ENCODE results near the gene TBATA.
A peak's percentile ranks its signal among the peaks of the same experiment; 100 is the strongest.

The TBATA gene

DNA sequence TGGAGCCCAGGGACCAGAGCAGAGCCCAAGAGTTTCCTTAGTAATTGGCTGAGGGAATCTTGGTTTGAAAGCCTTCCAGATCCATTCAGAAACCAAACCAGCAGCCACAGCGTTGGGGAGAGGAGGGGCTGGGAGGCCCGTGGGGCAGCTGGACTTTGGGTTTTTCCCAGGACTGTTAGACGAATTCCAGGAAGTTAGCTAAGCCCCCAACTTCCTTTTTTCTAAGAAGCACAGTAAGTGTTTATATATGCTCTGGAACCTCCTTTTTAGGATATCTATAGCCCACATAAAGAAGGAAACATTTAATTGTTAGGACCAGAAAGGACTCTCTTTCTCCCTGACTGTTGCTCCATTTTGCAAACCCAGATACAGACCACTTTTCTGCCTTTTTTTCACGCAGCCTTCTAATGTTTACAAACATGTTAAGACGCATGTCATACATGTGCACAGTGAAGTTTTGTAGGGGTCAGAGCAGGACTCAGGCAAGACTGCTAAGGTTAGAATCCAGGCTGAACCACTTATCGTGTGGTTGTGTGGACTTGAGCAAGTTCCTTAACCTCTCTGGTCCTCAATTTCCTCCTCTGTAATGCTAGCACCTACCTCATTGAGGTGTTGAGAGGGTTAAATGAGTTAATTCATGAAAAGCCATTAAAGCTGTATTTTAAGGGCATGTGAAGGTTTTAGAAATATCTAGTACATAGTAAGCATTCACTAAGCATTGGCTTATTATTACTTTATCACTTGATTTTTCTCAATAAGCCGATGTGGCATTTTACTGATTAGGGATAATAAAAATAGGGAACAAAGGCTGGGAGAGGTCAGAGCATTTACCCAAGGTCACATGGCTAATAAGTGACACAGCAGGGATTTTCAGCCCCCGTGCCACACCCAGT is 42.4 kb downstream of the TBATA start:
- DNase-seq: no peak

GRCh38 chr10:70740406-70741288 is 44.5 kb downstream of the TBATA start:
- DNase-seq: no peak

DNA sequence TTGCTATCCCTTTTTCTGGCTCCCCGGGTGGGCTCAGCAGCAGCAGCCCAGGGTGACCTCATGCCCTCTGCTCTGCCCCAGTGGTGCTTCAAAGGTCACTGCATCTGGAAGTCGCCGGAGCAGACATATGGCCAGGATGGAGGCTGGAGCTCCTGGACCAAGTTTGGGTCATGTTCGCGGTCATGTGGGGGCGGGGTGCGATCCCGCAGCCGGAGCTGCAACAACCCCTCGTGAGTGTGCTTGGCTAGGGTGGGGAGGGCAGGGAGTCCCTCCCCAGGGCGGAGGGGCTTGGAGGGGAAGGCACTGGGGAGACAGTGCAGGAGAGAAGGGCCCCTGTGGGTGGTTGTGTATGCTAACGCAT is 46.4 kb downstream of the TBATA start:
- DNase-seq: no peak

DNA sequence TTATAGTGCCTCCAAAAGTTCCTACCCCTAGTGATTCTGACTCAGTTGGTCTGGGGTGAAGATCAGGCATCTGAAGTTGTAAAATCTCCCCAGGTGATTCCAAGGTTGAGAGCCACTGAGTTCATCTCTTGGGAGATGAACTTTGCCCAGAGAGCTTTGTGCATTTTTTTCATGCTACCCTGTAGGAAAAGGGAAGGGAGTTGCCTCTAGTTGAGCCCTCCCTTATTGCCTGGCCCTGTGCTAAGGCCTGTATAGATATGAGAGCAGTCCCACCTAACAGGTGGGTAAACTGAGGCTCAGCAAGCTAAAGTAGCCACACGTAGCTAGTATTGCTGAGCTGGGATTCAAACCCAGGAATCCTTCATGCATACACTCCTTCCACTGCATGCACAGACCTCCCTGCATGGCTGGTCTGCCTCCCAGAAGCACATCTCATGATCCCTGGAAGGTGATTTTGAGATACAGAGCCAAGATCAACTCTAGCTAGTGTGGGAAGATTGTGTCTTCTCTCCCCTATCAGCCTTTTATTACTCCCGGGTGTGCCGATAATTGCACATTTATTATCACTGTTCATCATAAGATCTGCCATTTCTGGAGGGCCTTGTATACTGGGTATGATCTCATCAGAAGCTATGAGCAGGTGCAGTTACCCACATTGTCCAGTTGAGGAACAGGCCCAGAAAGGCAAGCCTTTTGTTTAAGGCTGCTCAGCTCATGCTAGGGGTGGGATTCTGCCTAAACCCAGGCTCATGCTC is 47.0 kb downstream of the TBATA start:
- no peak for DNase-seq

DNA sequence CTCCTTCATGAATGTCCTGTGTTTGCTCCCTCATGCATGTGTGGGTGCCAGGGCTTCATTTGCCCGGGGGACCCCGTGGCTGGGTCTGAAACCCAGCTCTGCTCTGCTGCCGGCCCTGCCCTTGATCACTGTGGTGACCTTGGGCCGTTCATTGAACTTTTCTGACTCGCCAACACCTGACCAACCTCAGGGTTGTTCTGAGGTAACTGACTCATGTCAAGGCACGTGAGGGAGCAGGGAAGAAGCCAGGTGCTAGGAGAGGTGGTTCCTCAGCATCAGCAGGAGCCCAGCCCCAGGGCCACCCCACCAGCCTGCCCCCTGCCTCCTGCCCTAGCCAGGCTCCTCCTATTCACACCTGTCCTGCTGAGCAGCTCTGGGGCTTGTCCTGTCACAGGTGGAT is 47.9 kb downstream of the TBATA start:
- no peak for DNase-seq

GRCh38 chr10:70736525-70736924 is 48.7 kb downstream of the TBATA start:
- no peak for DNase-seq

GRCh38 chr10:70735161-70735560 is 50.0 kb downstream of the TBATA start:
- DNase-seq: peak in 1 of 2 experiments; percentile 17

GRCh38 chr10:70733051-70733450 is 52.1 kb downstream of the TBATA start:
- DNase-seq: no peak

GRCh38 chr10:70732569-70732968 is 52.6 kb downstream of the TBATA start:
- no peak for DNase-seq

GRCh38 chr10:70730955-70731354 is 54.2 kb downstream of the TBATA start:
- no peak for DNase-seq

GRCh38 chr10:70729763-70730357 is 55.3 kb downstream of the TBATA start:
- no peak for DNase-seq

GRCh38 chr10:70728328-70728727 is 56.8 kb downstream of the TBATA start:
- no peak for DNase-seq

DNA sequence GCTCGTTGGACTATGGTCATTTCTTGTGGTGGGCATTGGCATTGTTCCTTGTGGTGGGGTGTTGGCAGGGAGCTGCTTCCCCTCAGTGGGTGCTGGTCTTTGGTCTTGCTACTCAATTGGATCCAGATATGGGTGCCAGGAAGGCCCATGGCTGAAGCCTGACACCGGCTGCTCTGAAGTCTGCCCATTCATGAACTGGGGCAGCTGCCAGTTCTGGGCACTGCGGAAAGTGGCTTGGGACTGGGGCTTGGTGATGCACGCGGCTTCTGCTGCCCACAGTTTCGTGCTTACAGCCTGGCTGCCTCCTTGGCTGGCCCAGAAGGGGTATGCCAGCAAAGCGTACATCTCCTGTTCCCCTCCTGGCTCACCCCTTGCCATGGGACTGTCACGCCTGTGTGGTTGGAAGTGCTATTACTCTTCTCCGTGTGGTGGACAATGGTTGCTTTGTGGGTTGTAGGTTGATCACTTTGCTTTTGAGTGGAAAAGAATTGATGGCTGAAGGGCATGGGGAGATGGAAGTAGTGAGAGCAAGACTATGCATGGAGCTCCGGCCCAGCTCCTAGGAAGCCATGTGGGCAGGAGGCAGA is 58.2 kb downstream of the TBATA start:
- no peak for DNase-seq

DNA sequence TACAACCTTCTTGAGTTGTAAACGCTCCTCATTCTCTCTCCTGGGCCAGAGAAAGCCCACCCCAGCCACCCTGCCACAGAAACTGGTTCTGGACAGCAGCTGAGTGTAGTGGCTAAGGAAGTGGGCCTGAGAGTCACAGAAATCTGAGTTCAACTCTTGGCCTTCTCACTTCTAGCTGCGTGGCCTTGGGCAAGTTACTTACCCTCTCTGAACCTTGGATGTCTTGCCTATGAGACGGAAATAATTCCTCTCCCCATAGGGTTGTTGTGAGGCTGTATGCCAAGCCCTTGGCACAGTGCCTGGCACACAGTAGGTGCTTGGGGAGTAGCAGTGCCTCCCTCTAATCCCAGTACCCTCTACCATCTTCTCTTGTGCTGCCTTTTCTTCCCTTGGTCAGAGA is 61.4 kb downstream of the TBATA start:
- DNase-seq: no peak

GRCh38 chr10:70722820-70723424 is 62.3 kb downstream of the TBATA start:
- no peak for DNase-seq
